DMS53 treated with DMSO at 0.1 percent for 48 hours (cell line): ENCODE measurements around the gene TCF25.
A peak's percentile ranks its signal among the peaks of the same experiment; 100 is the strongest.
"Not testable (repeated sequence)": the region's sequence is repeated elsewhere in the genome, so short reads cannot be mapped to it uniquely, and the experiment has no call there.

Experiments used
- DNase-seq: peaks from one replicate; lab custom pipeline; 2025; ENCODE audit not compliant: unreplicated experiment; lab: John Stamatoyannopoulos, UW

The TCF25 gene

DNA sequence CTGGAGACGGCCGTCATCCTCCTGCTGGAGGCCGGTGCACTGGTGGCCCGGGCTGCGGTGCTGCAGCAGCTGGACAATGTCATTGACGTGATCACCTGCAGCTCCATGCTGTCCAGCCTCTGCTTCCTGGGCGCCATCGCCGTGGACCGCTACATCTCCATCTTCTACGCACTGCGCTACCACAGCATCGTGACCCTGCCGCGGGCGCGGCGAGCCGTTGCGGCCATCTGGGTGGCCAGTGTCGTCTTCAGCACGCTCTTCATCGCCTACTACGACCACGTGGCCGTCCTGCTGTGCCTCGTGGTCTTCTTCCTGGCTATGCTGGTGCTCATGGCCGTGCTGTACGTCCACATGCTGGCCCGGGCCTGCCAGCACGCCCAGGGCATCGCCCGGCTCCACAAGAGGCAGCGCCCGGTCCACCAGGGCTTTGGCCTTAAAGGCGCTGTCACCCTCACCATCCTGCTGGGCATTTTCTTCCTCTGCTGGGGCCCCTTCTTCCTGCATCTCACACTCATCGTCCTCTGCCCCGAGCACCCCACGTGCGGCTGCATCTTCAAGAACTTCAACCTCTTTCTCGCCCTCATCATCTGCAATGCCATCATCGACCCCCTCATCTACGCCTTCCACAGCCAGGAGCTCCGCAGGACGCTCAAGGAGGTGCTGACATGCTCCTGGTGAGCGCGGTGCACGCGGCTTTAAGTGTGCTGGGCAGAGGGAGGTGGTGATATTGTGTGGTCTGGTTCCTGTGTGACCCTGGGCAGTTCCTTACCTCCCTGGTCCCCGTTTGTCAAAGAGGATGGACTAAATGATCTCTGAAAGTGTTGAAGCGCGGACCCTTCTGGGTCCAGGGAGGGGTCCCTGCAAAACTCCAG lies 46.4 kb downstream of the TCF25 start:
- no peak for DNase-seq

- DNase-seq: no peak
These were observed 47.3 kb downstream of the TCF25 start for GRCh38 chr16:89920723-89921122.

DNA sequence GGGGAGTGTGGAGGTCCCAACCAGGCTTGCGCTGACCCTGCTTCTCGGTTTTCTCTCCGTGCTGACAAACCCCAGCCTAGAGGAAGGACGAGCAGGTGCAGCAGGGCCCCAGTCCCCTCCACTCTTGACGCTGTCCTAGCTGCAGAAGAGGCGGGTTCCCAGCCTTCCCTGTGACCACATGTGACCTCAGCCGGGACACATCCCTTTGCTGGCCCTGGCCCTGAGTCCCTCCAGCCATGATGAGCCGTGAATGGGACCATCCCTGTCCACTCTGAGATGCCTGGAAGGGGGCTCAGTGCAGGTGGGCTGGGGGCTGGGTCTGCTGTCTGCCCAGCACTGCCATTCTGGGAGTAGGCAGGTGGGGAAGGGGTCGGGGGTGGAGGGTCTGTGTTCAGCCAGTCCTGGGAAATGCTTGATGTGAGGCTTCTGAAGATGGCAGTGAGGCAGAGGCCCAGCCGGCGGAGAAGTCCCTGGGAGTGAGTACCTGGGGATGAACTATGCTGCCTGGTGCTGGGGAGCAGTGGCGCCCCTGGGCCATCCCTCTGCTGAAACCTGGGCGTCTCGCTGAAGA lies 47.8 kb downstream of the TCF25 start:
- DNase-seq: peak; percentile 40

DNA sequence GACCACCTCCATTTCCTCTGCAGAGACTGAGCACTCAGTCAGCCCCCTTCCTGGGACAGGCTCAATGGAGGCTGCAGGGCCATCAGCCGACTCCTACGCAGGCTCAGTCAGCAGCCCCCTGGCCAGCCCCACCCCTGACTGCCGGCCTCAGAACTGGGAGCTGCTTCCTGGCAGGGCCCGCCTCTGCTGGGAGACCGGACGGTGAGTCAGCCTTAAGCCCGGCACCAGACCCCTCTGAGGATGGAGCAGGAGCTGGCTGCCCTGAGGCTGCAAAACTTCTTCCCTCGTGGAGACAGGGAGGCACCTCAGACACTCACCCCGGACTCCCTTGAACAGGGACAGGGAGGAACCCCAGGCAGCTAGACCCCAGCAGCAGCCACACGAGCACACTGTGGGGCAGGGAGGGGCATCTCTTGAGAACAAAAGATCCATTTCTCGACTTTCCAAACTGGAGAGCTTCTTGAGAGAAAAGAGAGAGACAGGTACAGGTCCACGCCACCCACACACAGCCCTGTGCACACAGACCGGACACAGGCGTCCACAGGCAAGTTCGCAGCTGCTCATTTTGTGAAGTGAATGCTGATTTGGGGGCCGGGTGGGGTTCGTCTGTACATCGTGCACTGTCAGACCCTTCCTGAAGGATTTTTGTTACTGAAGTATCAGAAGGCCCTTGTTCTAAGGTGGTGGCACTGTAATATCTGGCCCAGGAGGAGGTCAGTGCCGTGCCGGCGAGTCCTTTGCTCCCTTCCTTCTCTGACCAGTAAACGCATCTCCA lies 48.5 kb downstream of the TCF25 start:
- DNase-seq: peak; percentile 47

GRCh38 chr16:89922477-89922883 lies 49.1 kb downstream of the TCF25 start:
- peak; percentile 45 for DNase-seq

DNA sequence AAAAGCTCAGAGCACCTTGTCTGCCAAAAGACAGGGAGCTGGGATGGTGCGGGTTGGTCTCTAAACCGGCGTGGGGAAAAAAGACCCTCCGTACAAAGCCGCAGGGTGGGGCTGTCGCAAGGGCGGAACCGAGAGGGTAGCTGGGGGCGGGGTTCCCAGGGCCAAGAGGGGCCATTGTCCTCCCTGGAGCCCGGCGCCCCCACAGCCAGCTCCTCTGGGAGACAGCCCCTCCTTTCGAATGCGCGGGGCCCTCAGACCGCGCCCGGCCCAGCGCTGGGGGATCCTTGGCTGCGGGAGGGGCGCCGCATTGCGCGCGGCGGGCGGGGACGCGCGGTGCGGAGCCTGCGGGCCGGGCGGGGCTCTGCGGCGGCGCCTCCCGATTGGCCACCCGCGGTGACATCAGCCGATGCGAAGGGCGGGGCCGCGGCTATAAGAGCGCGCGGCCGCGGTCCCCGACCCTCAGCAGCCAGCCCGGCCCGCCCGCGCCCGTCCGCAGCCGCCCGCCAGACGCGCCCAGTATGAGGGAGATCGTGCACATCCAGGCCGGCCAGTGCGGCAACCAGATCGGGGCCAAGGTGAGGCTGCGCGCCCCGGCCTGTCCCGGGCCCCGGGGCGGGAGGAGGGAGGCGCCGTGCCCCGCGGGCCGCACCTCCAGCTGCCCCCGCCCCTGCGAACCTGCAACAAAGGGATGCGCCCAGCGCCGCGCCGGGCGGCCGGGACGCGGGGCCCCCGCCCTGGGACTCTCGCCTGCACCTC lies 49.7 kb downstream of the TCF25 start, which contains the start of gene TUBB3:
TSS of gene TUBB3 (plus strand) at position 459 of the 756 bp plus-strand sequence. CDS start at position 519, 60 bp downstream.
- DNase-seq: peak; percentile 7

- DNase-seq: peak; percentile 1
These were observed 50.4 kb downstream of the TCF25 start for GRCh38 chr16:89923640-89924296.

- peak; percentile 0 for DNase-seq
These were observed 51.0 kb downstream of the TCF25 start for GRCh38 chr16:89924297-89924924.

DNA sequence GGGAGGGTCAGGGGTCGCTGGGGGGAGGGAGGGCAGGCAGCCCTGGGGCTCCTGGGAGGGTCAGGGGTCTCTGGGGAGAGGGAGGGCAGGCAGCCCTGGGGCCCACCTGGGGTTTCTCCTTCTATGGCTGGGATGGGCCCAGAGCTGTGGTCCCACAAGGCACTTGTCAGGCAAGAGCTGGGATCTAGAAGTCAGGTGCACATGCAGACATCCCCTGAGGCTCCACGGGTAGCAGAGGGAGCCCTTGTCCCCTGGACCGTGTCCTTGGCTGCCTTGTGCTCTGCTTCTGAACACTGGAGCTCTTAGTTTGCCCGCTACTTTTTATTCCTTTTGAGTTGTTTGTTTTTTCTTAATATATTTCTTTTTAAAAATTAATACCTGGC lies 51.5 kb downstream of the TCF25 start:
- peak; percentile 17 for DNase-seq

GRCh38 chr16:89925596-89926079 lies 52.2 kb downstream of the TCF25 start:
- peak; percentile 4 for DNase-seq

DNA sequence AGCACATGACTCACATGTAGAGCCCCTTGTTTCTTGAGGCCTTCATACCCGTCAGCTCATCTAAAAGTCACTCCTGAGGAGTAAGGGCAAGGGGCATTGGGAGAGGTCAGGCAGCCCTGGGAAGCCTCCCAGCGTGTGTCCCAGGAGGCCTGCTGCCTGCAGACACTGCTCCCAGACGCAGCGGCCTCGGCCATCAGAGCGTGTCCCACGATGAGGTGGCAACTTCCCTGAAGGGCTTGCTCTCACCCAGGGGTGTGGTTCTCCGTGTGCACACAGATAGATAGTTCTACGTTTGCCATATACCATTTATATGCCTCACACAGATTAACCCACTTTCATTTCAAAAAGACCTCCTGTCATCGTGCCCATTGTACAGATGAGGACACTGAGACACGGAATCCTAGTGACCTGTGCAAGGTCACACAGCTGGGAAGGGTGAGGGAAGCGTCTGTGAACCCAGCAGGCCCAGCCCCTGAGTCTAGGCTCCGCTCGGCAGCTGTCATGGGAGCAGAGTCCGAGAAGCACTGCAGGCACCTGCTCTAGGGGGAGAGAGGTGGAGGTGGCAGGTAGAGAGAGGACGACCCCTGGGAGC lies 58.0 kb downstream of the TCF25 start:
- no peak for DNase-seq

DNA sequence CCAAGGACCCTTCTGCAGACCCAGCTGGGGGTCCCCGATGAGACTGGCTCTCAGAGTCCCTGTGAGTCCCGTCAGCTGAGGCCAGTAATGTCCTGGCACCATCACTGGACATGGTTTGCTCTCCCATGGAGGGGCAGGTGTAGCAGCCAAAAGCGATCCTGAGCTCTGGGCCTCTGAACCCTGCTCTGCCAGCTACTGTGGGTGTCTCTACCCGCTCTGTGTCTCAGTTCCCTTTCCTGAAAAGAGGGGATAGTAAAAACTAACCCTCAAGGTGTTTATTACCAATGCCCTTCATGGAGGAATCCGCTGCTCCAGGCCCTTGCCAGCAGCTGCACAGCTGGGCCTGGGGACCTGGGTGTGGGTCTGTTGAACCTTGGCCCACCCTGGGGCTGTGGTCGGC lies 58.6 kb downstream of the TCF25 start:
- no peak for DNase-seq

- DNase-seq: not testable (repeated sequence)
These were observed 60.6 kb downstream of the TCF25 start for GRCh38 chr16:89934019-89934418.

DNA sequence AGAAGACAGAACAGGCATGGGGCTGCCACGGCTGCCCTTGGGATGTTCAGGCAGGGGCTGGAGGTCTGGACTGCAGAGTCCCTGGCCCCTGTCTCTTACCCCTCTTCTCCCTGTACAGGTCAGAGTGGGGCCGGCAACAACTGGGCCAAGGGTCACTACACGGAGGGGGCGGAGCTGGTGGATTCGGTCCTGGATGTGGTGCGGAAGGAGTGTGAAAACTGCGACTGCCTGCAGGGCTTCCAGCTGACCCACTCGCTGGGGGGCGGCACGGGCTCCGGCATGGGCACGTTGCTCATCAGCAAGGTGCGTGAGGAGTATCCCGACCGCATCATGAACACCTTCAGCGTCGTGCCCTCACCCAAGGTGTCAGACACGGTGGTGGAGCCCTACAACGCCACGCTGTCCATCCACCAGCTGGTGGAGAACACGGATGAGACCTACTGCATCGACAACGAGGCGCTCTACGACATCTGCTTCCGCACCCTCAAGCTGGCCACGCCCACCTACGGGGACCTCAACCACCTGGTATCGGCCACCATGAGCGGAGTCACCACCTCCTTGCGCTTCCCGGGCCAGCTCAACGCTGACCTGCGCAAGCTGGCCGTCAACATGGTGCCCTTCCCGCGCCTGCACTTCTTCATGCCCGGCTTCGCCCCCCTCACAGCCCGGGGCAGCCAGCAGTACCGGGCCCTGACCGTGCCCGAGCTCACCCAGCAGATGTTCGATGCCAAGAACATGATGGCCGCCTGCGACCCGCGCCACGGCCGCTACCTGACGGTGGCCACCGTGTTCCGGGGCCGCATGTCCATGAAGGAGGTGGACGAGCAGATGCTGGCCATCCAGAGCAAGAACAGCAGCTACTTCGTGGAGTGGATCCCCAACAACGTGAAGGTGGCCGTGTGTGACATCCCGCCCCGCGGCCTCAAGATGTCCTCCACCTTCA lies 61.5 kb downstream of the TCF25 start:
- no peak for DNase-seq

- not testable (repeated sequence) for DNase-seq
These were observed 62.2 kb downstream of the TCF25 start for GRCh38 chr16:89935620-89936019.

GRCh38 chr16:89936034-89936433 lies 62.6 kb downstream of the TCF25 start:
- no peak for DNase-seq

DNA sequence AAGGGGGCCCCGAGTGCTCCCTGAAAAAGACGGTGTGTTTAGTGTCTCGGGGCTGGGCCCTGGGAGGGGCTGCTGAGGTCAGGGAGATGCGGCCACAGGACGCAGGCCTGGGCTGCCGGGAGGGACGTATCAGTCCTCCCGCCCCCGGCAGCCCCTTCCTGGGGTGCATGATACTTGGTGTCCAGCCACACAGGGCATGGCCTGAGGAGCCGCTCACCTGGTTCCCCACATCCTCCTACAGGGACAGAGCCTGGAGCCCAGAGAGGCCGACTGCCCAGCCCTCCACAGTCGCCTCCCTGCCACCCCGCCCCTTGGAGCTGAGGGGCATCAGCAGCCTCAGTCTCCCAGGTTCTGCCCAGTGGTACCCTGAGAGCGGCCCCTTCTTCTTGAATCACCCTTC lies 63.1 kb downstream of the TCF25 start:
- DNase-seq: no peak

GRCh38 chr16:89936981-89937380 lies 63.6 kb downstream of the TCF25 start:
- DNase-seq: no peak
